Cardiac muscle cell (in vitro differentiated cells and primary cell): ENCODE results near the gene SLC25A23. TPM values are rescaled to one million over a fixed set of nuclear protein-coding genes. Genes with fewer than 3 reads are reported as not detected.
"Not testable (repeated sequence)": the region's sequence is repeated elsewhere in the genome, so short reads cannot be mapped to it uniquely, and the experiment has no call there.

Experiments used
- DNase-seq, 2 donors: peaks; one replicate each; pipeline versions ENCODE4 v3.0.0 to v3.0.0-alpha.2; 2010 to 2017; ENCODE audit warnings: low read depth in 1 of 2, low spot score in 1 of 2
- H3K27ac ChIP-seq: fragments of 200-600 bp; sonication (generic); 2 replicates; pipeline ENCODE4 v1.5.1; 2016
- H3K27me3 ChIP-seq: fragments of 200-600 bp; sonication (generic); 2 replicates; pipeline ENCODE4 v1.6.0; 2016; ENCODE audit warnings: control low read depth
- H3K36me3 ChIP-seq: fragments of 200-600 bp; sonication (generic); 2 replicates; pipeline ENCODE4 v1.5.1; 2016; ENCODE audit warnings: control low read depth
- H3K4me1 ChIP-seq: fragments of 200-600 bp; sonication (generic); 2 replicates; pipeline ENCODE4 v1.8.1; 2017; ENCODE audit warnings: low read depth, mild to moderate bottlenecking, mixed run types
- H3K4me3 ChIP-seq: fragments of 200-600 bp; sonication (generic); 2 replicates; pipeline ENCODE4 v1.5.1; 2016; ENCODE audit warnings: mild to moderate bottlenecking
- H3K9me3 ChIP-seq: fragments of 200-600 bp; sonication (generic); 2 replicates; pipeline ENCODE4 v1.5.1; 2017; ENCODE audit warnings: low read depth, mild to moderate bottlenecking, control low read depth
- polyA plus RNA-seq: library from polyadenylated mRNA; unstranded; fragments of >200 nt; fragmentation: Nextera tagmentation; extraction: Ambion mirVana; gene quantifications from 2 replicates; pipeline ENCODE4 v1.2.1, GENCODE V29; 2016
- total RNA-seq: library from RNA; depleted of rRNA; stranded (reverse); fragments of >200 nt; gene quantifications from 2 replicates; pipeline ENCODE4 v1.2.3, GENCODE V29; 2016
- TF ChIP-seq, protein P1 (sequence below): IDR thresholded peaks from 2 replicates; pipeline ENCODE4 v1.5.1; 2012; ENCODE audit warnings: low read depth, mild to moderate bottlenecking, low read length

Gene SLC25A23
- total and polyA plus RNA-seq, 2 experiments from 2014 or later: 143 to 157 TPM

DNA sequence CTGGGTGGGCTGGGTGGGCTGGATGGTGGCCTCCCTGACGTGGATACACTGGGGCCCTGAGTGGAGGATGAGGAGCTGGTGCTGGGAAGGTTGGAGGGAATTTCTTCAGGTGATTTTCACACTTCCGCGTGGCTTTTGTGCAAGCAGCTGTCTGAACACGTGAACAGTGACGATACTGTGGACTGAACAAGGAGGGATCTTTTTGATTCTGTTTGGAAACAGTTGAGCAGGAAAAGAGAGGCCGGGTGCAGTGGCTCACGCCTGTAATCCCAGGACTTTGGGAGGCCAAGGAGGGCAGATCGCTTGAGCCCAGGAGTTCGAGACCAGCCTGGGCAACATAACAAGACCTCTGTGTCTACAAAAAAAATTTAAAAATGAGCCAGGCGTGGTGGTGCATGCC is 57.5 kb downstream of the SLC25A23 start:
- Histone ChIP-seq H3K9me3 (no peaks in the 10 kb centered on the region), H3K27ac (no peak overlapping the region), H3K27me3 (no peaks in the 10 kb centered on the region), H3K4me3 (no peak overlapping the region), H3K4me1 (no peaks in the 10 kb centered on the region), H3K36me3 (no peaks in the 10 kb centered on the region)
- DNase-seq: no peak
- TF ChIP-seq, protein P1, sequence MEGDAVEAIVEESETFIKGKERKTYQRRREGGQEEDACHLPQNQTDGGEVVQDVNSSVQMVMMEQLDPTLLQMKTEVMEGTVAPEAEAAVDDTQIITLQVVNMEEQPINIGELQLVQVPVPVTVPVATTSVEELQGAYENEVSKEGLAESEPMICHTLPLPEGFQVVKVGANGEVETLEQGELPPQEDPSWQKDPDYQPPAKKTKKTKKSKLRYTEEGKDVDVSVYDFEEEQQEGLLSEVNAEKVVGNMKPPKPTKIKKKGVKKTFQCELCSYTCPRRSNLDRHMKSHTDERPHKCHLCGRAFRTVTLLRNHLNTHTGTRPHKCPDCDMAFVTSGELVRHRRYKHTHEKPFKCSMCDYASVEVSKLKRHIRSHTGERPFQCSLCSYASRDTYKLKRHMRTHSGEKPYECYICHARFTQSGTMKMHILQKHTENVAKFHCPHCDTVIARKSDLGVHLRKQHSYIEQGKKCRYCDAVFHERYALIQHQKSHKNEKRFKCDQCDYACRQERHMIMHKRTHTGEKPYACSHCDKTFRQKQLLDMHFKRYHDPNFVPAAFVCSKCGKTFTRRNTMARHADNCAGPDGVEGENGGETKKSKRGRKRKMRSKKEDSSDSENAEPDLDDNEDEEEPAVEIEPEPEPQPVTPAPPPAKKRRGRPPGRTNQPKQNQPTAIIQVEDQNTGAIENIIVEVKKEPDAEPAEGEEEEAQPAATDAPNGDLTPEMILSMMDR: no peak

DNA sequence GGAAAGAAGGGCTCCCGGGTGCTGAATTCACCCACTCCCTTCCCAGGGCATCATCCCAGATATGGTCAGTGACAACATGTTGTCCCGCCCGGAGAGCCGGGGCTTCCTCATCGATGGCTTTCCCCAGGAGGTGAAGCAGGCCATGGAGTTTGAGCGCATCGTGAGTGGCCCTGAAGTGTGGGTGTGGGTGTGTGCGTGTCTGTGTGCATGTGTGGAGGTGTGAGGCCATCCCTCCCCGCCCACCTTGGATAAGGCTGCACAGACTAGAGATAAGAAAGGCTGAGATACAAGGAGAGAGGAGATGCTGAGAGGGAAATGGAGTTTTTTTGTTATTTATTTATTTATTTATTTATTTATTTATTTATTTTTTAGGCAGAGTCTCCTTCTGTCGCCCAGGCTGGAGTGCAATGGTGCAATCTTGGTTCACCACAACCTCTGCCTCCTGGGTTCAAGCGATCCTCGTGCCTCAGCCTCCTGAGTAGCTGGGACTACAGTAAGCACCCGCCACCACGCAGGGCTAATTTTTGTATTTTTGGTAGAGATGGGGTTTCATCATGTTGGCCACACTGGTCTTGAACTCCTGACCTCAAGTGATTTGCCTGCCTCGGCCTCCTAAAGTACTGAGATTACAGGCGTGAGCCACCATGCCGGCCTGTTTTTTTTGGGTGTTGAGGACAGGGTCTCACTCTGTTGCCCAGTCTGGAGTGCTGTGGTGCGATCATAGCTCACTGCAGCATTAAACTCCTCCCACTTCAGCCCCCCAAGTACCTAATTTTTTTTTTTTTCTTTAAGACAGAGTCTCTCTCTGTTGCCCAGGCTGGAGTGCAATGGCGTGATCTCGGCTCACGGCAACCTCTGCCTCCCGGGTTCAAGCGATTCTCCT is 59.3 kb downstream of the SLC25A23 start:
- H3K27ac ChIP-seq, H3K27me3 ChIP-seq, H3K4me3 ChIP-seq, H3K36me3 ChIP-seq, H3K9me3 ChIP-seq, H3K4me1 ChIP-seq, DNase-seq: not testable (repeated sequence)

DNA sequence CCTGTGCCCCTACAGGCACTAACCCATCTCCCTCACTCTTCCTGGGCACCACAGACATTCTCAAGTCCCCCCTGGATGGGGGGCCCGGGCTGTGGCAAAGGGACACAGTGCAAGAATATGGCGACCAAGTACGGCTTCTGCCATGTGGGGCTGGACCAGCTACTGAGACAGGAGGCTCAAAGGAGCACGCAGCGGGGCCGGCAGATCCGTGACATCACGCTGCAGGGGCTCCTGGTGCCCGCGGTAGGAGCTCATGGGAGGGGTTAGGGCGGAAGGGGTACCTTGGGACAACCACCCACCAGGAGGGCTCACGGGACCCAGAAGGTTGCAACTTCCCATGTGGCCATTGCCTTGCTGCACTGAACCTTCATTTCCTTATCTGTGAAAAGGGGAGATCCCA is 63.3 kb downstream of the SLC25A23 start:
- Histone ChIP-seq H3K27me3 (no peaks in the 10 kb centered on the region), H3K4me1 (peaks cover 7% of the 10 kb centered on the region), H3K27ac (no peak overlapping the region), H3K36me3 (no peaks in the 10 kb centered on the region), H3K9me3 (no peaks in the 10 kb centered on the region), H3K4me3 (no peak overlapping the region)
- TF ChIP-seq, protein P1: no peak
- DNase-seq: no peak

DNA sequence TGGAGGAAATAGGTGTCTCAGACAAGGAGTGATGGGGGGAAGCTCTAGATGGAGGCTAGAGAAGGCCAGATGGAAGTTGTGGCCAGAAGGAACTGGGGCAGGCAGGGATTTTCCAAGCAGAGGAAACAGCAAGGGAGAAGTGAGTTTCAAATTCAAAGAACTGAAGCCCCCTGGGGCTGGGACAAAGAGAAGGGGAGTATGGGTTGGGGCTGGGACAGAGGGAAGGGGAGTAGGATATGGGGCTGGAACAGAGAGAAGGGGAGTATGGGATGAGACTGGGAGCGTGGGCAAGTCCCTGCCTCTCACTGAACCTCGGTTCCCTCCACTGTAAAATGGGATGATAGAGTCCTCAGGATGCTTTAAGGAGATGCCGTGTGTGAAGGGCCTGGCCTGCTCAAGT is 64.8 kb downstream of the SLC25A23 start:
- no peaks in the 10 kb centered on the region for H3K9me3 ChIP-seq
- DNase-seq: no peak

DNA sequence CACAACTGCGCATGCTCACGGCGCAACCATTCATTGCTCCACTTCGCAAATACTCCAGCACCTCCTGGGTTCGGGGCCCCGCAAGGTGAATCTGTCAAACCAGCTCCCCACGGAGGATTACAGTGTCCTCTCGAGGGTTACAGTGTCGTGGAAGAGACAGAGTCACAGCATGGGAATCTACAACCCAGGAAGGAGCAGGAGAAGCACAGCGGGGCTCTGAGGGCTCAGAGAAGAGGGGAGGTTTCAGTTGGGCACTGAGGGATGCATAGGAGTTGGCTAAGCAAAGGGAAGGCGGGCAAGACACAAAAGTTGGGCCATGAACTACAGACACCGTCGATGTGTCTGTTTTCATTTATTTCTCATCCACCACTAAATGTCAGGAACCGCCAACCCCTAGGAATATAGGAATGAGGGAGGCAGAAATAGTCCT is 65.6 kb downstream of the SLC25A23 start:
- Histone ChIP-seq H3K4me1 (peaks cover 7% of the 10 kb centered on the region), H3K4me3 (peak overlapping the region; percentile 80), H3K27me3 (no peaks in the 10 kb centered on the region), H3K27ac (peak overlapping the region; percentile 93), H3K36me3 (peaks cover 7% of the 10 kb centered on the region), H3K9me3 (no peaks in the 10 kb centered on the region)
- DNase-seq: no peak
- TF ChIP-seq, protein P1: no peak

More for the DNA sequence above, 64.8 kb downstream of the SLC25A23 start:
- Histone ChIP-seq H3K27ac (no peak overlapping the region), H3K4me3 (no peak overlapping the region), H3K36me3 (peaks cover 3% of the 10 kb centered on the region), H3K4me1 (peaks cover 7% of the 10 kb centered on the region), H3K27me3 (no peaks in the 10 kb centered on the region)
- TF ChIP-seq, protein P1: no peak
